AG04449 (cell line): ENCODE measurements around the gene EXTL1.
A peak's percentile ranks its signal among the peaks of the same experiment; 100 is the strongest.

ENCODE experiments used
- CTCF ChIA-PET: fragments of 350-600 bp; formaldehyde crosslinking; extraction: SDS; loops from one replicate; lab custom pipeline; 2021; ENCODE audit warnings: antibody characterized with exemption; lab: Yijun Ruan, JAX
- POLR2A ChIA-PET: fragments of 400-600, 350-600 bp; formaldehyde crosslinking; extraction: SDS; loops from one replicate; lab custom pipeline; 2020; ENCODE audit warnings: antibody characterized with exemption, inconsistent platforms; lab: Yijun Ruan, JAX
- DNase-seq: peaks from one replicate; pipeline ENCODE4 v3.0.0-alpha.2; 2010; ENCODE audit warnings: low read depth, low spot score
- H3K4me3 ChIP-seq: 2 replicates; pipeline ENCODE4 v1.5.1; 2011; ENCODE audit warnings: low read depth, mild to moderate bottlenecking, control low read depth, low read length
- CTCF ChIP-seq: IDR thresholded peaks from one replicate; pipeline ENCODE4 v1.5.1; 2011; ENCODE audit warnings: mild to moderate bottlenecking, moderate library complexity, low read length, control low read depth, inconsistent platforms; ENCODE audit not compliant: insufficient read depth; ENCODE audit errors: missing control alignments

The EXTL1 gene

GRCh38 chr1:26031196-26031595 lies 9.6 kb downstream of the EXTL1 start:
- ChIA-PET POLR2A (interaction anchor here (1.2 kb wide), 1 partner anchor 34 kb away, joined by 4 read pairs; the partner anchor contains the start of gene PAFAH2), CTCF (interaction anchor here (1.2 to 7.0 kb wide), 5 partner anchors 34 to 139 kb away, joined by 3 to 105 read pairs (median 5); partner anchors contain the start of gene PAFAH2)
- no peak overlapping the region for H3K4me3 ChIP-seq
- DNase-seq, result no peak
- TF ChIP-seq CTCF, result no peak

- ChIA-PET POLR2A (interaction anchor here (1.2 kb wide), 1 partner anchor 34 kb away, joined by 4 read pairs; the partner anchor contains the start of gene PAFAH2), CTCF (interaction anchor here (1.2 to 7.0 kb wide), 7 partner anchors 10 to 139 kb away, joined by 3 to 105 read pairs (median 5); partner anchors contain the start of genes EXTL1, PAFAH2 and ZNF593)
- H3K4me3 ChIP-seq, result no peak overlapping the region
- TF ChIP-seq CTCF, result no peak
- no peak for DNase-seq
These were observed 10.1 kb downstream of the EXTL1 start for GRCh38 chr1:26031611-26032220.

GRCh38 chr1:26032656-26033357 lies 11.2 kb downstream of the EXTL1 start:
- ChIA-PET CTCF (interaction anchor here (0.6 to 7.0 kb wide), 5 partner anchors 11 to 137 kb away, joined by 3 to 105 read pairs (median 69); partner anchors contain the start of genes EXTL1 and ZNF593), POLR2A (interaction anchor here (1.2 kb wide), 1 partner anchor 35 kb away, joined by 4 read pairs; the partner anchor contains the start of gene PAFAH2)
- H3K4me3 ChIP-seq, result no peak overlapping the region
- no peak for DNase-seq
- TF ChIP-seq CTCF, result no peak

GRCh38 chr1:26034504-26035202 lies 13.1 kb downstream of the EXTL1 start:
- CTCF ChIA-PET, result interaction anchor here (0.6 to 7.0 kb wide), 34 partner anchors 7 to 1734 kb away, joined by 3 to 105 read pairs (median 5); partner anchors contain the start of genes C1orf232, CEP85, EXTL1 and PAFAH2
- TF ChIP-seq CTCF, result no peak
- peak overlapping the region; percentile 79 for H3K4me3 ChIP-seq
- POLR2A ChIA-PET, result interaction anchor here (1.1 kb wide), 2 partner anchors 142 to 199 kb away, joined by 3 read pairs; partner anchors contain the start of gene CEP85
- no peak for DNase-seq

GRCh38 chr1:26035203-26035958 lies 13.8 kb downstream of the EXTL1 start:
- DNase-seq, result no peak
- ChIA-PET CTCF (interaction anchor here (0.6 to 7.0 kb wide), 40 partner anchors 8 to 395 kb away, joined by 3 to 105 read pairs (median 5); partner anchors contain the start of genes C1orf232, CEP85, EXTL1 and PAFAH2), POLR2A (interaction anchor here (1.1 kb wide), 2 partner anchors 142 to 198 kb away, joined by 3 read pairs; partner anchors contain the start of gene CEP85)
- TF ChIP-seq CTCF, result no peak
- H3K4me3 ChIP-seq, result peak overlapping the region; percentile 79
